Chondrocyte (in vitro differentiated cells): ENCODE results near the gene MLANA. TPM values are rescaled to one million over a fixed set of nuclear protein-coding genes. Genes with fewer than 3 reads are reported as not detected.

Experiments
- DNase-seq: peaks from one replicate; pipeline ENCODE4 v3.0.0; 2021; ENCODE audit warnings: mixed read lengths, low spot score
- H3K27ac Mint-ChIP-seq: one replicate; pipeline ENCODE4 v1.8.0; 2021; ENCODE audit warnings: mild to moderate bottlenecking, moderate library complexity, mixed read lengths; ENCODE audit not compliant: unreplicated experiment
- H3K27me3 Mint-ChIP-seq: 2 replicates; pipeline ENCODE4 v1.8.0; 2021; ENCODE audit warnings: low read depth, mixed read lengths
- H3K36me3 Mint-ChIP-seq: 2 replicates; pipeline ENCODE4 v1.8.0; 2021; ENCODE audit warnings: low read depth, mixed read lengths
- H3K4me1 Mint-ChIP-seq: 2 replicates; pipeline ENCODE4 v1.8.0; 2021; ENCODE audit warnings: low read depth, mild to moderate bottlenecking, mixed read lengths
- H3K4me3 Mint-ChIP-seq: one replicate; pipeline ENCODE4 v1.8.0; 2021; ENCODE audit warnings: mild to moderate bottlenecking, moderate library complexity, mixed read lengths; ENCODE audit not compliant: unreplicated experiment
- H3K9me3 Mint-ChIP-seq: 2 replicates; pipeline ENCODE4 v1.8.0; 2021; ENCODE audit warnings: low read depth, mixed read lengths
- CTCF ChIP-seq: fragments of 200-600 bp; sonication (generic); IDR thresholded peaks from 2 replicates; pipeline ENCODE4 v1.5.0; 2021; ENCODE audit warnings: antibody characterized with exemption, mild to moderate bottlenecking, moderate library complexity
- total RNA-seq: library from RNA; stranded (reverse); gene quantifications from 3 replicates; pipeline ENCODE4 v1.2.1, GENCODE V29; 2021

MLANA gene
- total RNA-seq, 1 donor from 2014 or later: not detected

- Mint-ChIP-seq H3K27ac (no peak overlapping the region), H3K4me1 (no peaks in the 10 kb centered on the region), H3K9me3 (no peaks in the 10 kb centered on the region), H3K4me3 (no peak overlapping the region), H3K27me3 (no peaks in the 10 kb centered on the region), H3K36me3 (no peaks in the 10 kb centered on the region)
- DNase-seq: no peak
- no peak for TF ChIP-seq CTCF
These were observed 22.5 kb upstream of the MLANA start for GRCh38 chr9:5868235-5868634.

- Mint-ChIP-seq H3K4me1 (no peaks in the 10 kb centered on the region), H3K36me3 (no peaks in the 10 kb centered on the region), H3K27me3 (no peaks in the 10 kb centered on the region), H3K9me3 (no peaks in the 10 kb centered on the region), H3K27ac (no peak overlapping the region), H3K4me3 (no peak overlapping the region)
- DNase-seq: no peak
- TF ChIP-seq CTCF: no peak
These were observed 21.2 kb upstream of the MLANA start for GRCh38 chr9:5869315-5870019.

GRCh38 chr9:5870020-5870339 is 20.7 kb upstream of the MLANA start:
- no peak for DNase-seq
- no peaks in the 10 kb centered on the region for H3K9me3 Mint-ChIP-seq
- no peaks in the 10 kb centered on the region for H3K27me3 Mint-ChIP-seq
- TF ChIP-seq CTCF: no peak
- H3K27ac Mint-ChIP-seq: no peak overlapping the region
- no peaks in the 10 kb centered on the region for H3K36me3 Mint-ChIP-seq
- H3K4me3 Mint-ChIP-seq: no peak overlapping the region
- H3K4me1 Mint-ChIP-seq: no peaks in the 10 kb centered on the region

- no peak overlapping the region for H3K4me3 Mint-ChIP-seq
- H3K27me3 Mint-ChIP-seq: no peaks in the 10 kb centered on the region
- H3K27ac Mint-ChIP-seq: no peak overlapping the region
- H3K9me3 Mint-ChIP-seq: no peaks in the 10 kb centered on the region
- H3K4me1 Mint-ChIP-seq: no peaks in the 10 kb centered on the region
- no peaks in the 10 kb centered on the region for H3K36me3 Mint-ChIP-seq
- DNase-seq: no peak
- no peak for TF ChIP-seq CTCF
These were observed 20.0 kb upstream of the MLANA start for GRCh38 chr9:5870691-5871090.

- peaks cover 4% of the 10 kb centered on the region for H3K9me3 Mint-ChIP-seq
- no peak overlapping the region for H3K27ac Mint-ChIP-seq
- no peak for TF ChIP-seq CTCF
- H3K36me3 Mint-ChIP-seq: no peaks in the 10 kb centered on the region
- no peak overlapping the region for H3K4me3 Mint-ChIP-seq
- H3K27me3 Mint-ChIP-seq: no peaks in the 10 kb centered on the region
- DNase-seq: no peak
- no peaks in the 10 kb centered on the region for H3K4me1 Mint-ChIP-seq
These were observed 18.9 kb upstream of the MLANA start for GRCh38 chr9:5871785-5872184.
